Stimulated activated CD8-positive, alpha-beta memory T cell treated with anti-CD3 and anti-CD28 coated beads, Interleukin-4, amount 100 ng/mL, for 48 hours (primary cell): ENCODE data around the gene CCDC174.

Experiments used
- DNase-seq: peaks from one replicate; pipeline ENCODE4 v3.0.0-alpha.2; 2020

Gene CCDC174

GRCh38 chr3:14658978-14659377, 7.4 kb downstream of the CCDC174 start:
- DNase-seq = no peak

GRCh38 chr3:14660942-14661341, 9.4 kb downstream of the CCDC174 start:
- DNase-seq = no peak

- no peak for DNase-seq
Measured at GRCh38 chr3:14663396-14664135, 12.0 kb downstream of the CCDC174 start.

- DNase-seq = no peak
Measured at GRCh38 chr3:14664170-14664569, 12.6 kb downstream of the CCDC174 start.

GRCh38 chr3:14672588-14672987, 21.0 kb downstream of the CCDC174 start:
- no peak for DNase-seq

- no peak for DNase-seq
Measured at GRCh38 chr3:14674841-14675240, 23.3 kb downstream of the CCDC174 start, which contains the start of gene C3orf20. Gene C3orf20 (plus strand): TSS chr3:14675141. CDS start chr3:14682714, 7,573 bp downstream.

GRCh38 chr3:14676881-14677280, 25.3 kb downstream of the CCDC174 start:
- no peak for DNase-seq

- DNase-seq = no peak
Measured at GRCh38 chr3:14678015-14678503, 26.5 kb downstream of the CCDC174 start.

- DNase-seq = no peak
Measured at GRCh38 chr3:14680115-14680514, 28.6 kb downstream of the CCDC174 start.

- DNase-seq = no peak
Measured at GRCh38 chr3:14680716-14681115, 29.2 kb downstream of the CCDC174 start.

- DNase-seq = no peak
Measured at GRCh38 chr3:14684447-14684846, 32.9 kb downstream of the CCDC174 start.

GRCh38 chr3:14685179-14685578, 33.6 kb downstream of the CCDC174 start:
- DNase-seq = no peak

- DNase-seq = no peak
Measured at GRCh38 chr3:14687360-14687759, 35.8 kb downstream of the CCDC174 start.

GRCh38 chr3:14688525-14688924, 37.0 kb downstream of the CCDC174 start:
- DNase-seq = no peak

GRCh38 chr3:14689247-14689980, 37.9 kb downstream of the CCDC174 start:
- DNase-seq = no peak

- DNase-seq = no peak
Measured at GRCh38 chr3:14691239-14691638, 39.7 kb downstream of the CCDC174 start.

- no peak for DNase-seq
Measured at GRCh38 chr3:14691719-14692118, 40.2 kb downstream of the CCDC174 start.

- DNase-seq = no peak
Measured at GRCh38 chr3:14698601-14699244, 47.2 kb downstream of the CCDC174 start.

GRCh38 chr3:14699643-14700042, 48.1 kb downstream of the CCDC174 start:
- DNase-seq = no peak

GRCh38 chr3:14700891-14701290, 49.3 kb downstream of the CCDC174 start:
- DNase-seq = no peak

GRCh38 chr3:14701676-14702075, 50.1 kb downstream of the CCDC174 start:
- DNase-seq = no peak

GRCh38 chr3:14703128-14703750, 51.7 kb downstream of the CCDC174 start:
- no peak for DNase-seq

GRCh38 chr3:14703791-14704190, 52.2 kb downstream of the CCDC174 start:
- DNase-seq = no peak
